HPDE6-E6E7 (cell line): ENCODE results near the gene H2AZ2.
"Not testable (repeated sequence)": the region's sequence is repeated elsewhere in the genome, so short reads cannot be mapped to it uniquely, and the experiment has no call there.

Experiments used
- DNase-seq: peaks from one replicate; pipeline ENCODE4 v3.0.0; 2011; ENCODE audit warnings: missing footprints; ENCODE audit errors: extremely low spot score

The H2AZ2 gene

DNA sequence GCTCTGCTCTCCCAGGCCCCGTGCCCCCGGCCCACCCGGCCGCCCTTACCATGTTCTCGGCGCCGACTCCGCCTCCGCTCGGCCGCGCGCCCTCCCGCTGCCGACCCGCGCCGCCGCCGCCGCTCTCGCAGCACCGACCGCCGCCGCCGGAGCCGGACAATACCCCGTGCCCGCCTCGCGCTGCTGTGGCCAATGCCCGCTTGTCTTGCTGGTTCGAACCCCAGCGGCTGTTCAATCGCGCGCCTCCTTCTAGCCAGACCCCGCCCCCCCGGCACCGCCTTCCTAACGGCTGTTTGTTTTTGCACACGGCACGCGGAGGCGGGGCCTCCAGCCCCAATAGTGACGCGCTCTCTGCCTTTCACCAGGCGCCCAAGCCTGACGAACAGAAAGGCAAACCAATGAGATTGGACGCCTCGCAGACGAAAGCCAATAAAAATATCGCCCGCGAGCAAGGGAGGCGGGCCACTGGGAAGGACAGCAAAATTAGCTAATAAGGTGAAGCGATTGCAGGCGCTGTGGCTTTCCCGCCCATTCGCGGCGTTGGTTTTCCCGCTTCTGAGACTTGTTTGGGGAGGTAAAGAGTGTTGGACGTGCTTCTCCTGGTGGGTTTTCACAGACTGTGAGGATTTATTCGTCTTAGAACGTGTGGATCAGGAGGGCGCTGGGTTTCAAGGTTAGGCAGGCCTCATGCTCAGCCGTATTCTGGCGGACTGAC lies at the start of gene H2AZ2:
Gene H2AZ2, minus strand, starts transcription at position 168 of the 715 bp plus-strand sequence. Its CDS starts 116 bp downstream, at position 52.
- DNase-seq: peak; percentile 99

DNA sequence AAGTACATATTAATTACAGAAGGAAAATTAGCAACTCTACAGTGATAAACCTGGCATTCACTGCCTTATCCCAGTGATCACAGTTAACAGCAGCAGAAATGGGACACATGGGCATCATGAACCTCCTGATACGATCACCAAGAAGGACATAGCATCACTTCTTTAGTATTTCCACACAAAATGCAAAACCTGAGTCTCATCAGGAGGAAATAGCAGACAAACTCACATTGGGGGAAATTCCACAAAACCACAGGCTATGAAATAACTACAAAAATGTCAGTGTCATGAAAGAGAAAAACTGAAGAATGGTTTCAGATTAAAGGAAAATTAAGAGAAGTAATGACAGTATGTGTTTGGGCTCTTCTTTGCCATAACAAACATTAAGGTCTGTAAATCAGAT lies 49.4 kb upstream of the H2AZ2 start:
- DNase-seq: no peak

DNA sequence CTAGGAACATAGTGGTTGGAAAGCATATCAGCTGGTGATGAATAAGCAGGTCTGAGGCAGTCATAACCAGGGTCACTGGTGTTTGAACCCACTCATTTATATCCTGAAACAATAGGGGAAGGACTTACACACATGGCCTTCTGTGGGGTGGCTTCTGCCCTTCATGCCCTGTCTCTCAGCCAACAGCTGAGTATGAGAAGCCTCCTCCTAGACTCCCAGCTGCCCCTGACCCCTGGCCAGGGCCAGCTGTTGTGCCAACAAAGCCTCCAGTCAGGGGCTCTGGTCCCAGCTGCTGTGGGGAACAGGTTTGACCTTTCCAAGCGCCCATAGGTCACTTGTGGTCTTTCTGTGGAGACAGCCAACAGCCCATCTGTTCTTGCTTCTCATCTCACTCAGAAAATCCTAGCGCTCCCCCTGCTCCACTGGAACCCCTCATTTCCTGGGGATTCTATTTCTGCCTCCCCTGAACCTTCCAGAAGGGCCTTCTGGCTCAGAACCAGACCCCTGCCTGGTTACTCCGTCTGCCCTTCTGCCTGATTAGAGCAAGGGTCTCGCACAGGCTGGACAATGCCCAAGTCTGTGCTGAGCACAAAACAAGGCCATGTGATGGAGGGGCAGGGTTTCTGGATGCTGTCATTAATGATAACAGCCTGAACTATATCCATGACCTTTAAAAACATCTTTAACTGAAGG lies 47.1 kb upstream of the H2AZ2 start:
- DNase-seq: no peak

DNA sequence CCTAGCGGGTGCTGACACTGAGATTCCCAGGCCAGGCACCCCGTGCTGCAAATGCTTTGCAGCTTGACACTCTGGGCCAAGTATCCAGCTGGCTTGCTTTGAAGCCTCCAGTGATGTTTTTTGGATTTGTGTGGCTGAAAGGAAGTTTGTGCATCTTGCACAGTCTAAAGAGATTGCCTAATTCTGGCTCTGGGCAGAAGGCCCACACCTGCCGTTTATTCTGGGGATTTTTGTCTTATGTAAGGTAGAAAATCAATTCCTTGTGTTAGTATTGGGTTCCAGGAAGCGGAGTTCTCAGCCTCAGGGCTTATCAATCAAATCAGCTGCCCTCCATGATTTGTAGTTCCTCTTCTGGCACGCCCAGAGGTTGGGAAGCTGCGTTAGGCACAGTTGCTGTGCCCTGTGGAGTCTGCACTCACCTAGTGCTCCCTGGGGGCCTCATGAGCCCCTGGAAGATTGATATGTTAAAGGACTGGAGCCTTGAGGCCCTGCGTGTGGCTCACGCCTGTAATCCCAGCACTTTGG lies 45.9 kb upstream of the H2AZ2 start:
- DNase-seq: no peak

DNA sequence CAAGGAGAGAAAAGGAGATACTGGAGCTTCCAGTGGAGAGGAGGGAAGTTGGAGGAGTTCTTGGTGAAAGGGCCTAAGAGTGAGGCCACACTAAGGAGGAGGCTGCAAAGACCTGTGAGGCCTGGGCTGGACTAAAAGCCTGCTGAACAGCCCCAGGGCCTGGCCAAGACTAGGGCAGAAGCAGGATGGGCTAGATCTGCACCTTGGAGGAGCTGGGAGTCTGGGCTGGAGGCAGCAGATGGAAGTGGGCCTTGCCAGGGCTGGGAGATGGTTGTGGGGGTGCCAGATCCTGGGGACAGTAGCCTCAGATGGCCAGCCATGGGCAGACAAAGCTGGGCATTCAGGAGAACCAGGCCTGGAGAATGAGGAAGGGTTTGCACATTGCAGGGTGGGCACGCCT lies 43.9 kb upstream of the H2AZ2 start:
- DNase-seq: no peak

DNA sequence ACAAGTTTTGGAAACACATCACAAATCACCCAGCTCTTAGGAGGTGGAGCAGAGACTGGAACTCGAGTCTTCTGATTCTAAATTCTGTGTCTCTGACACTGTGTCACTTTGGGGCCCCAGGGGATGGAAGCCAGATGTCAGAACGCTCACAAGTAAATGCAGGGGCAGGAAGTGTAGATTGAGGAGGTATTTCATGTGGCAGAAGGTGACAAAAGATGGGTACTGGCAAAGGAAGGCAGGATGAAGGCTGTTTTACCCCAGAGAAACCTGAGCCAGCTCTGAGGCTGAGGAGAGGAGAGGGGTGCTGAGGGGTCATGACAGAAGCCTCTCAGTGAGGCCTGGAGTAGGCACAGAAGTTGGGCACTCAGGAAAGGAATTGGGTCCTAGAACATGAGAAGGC lies 43.5 kb upstream of the H2AZ2 start:
- DNase-seq: no peak

DNA sequence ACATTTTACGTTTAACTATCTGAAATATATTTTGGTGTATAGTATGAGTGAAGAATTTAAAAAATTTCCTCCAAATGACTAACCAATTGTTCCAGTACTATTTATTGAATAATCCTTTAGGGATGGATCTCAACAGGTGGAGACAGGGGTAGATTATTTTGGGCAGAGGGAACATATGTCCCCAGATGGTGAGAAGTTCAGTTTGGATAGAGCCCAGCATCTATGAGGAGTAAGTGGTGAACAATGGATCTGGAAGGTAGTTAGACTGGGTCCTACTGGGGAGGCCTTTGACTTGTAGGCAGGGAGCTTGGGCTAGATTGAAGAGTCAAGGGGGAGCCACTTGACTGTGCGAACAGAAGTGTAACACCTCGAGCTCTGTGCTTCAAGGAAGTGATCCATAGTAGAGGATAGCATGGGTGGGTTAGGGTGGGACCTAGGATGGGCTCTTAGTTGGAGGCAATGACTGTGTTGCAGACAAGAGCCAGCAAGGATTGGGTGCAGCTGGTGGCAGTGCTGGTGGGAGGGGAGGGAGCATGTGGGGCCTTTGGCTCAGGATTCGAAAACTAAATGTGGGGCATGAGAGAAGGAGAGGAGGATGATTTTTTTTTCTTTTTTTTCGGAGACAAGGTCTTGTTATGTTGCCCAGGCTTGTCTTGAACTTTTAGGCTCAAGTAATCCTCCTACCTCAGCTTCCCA lies 41.3 kb upstream of the H2AZ2 start:
- DNase-seq: no peak

DNA sequence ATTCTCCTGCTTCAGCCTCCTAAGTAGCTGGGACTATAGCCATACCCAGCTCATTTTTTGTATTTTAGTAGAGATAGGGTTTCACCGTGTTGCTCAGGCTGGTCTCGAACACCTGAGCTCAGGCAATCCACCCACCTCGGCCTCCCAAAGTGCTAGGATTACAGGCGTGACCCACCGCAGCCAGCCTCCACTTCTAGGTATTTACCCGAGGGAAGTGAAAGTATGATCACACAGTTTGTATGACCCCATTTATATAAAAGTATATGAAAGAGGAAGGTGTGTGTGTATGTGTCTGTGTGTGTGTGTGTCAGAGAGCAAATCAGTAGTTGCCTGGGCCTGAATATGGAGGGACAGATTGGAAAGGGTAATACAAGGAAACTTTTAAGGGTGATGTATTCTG lies 39.4 kb upstream of the H2AZ2 start:
- DNase-seq: no peak

DNA sequence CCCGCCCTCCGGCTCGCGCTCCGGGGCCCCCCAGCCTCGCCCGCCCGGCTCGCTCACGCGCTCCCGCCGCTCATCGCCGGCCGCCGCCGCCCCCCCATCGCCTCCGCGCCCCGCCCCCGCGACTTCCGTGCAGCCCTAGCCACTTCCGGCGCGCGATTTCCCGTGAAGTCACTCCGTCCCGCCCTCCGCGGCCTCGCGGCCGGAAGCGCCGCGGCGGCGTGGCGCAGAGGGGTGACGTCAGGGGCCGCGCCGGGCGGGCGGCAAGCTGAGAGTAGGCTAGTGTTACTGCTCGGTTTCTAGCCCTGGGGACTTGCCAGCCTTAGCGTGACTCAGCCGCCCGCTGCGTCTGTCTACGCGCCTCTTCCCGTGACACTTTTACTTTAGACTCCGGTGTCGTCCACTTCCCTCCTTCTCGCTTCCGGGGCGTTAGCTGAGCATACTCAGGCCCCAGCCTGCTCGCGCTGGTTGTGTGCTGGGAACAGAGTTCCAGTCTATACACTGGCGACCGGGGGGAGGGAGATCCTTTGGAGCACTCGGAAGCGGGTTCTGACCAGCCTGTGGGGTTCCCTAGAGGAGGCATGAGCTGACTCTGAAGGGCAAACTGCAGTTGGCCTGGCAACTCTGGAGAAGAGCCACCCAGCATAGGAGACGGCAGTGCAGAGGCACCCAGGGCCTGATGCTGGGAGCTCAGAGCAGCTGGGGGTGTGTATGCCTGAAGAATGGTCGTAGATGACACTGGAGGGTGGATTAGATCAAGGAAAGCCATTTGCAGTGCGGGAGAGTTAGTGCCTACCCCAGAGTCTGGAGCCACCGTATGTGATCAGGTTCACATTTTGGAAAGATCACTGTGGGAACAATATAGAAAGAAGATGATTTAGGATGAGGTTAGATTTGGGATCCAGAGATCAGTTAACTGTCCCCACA lies 37.8 kb upstream of the H2AZ2 start, which contains the start of gene PURB:
Gene PURB, minus strand, starts transcription at position 137 of the 924 bp plus-strand sequence. CDS start 182 bp downstream, outside the sequence.
- peak; percentile 96 for DNase-seq

DNA sequence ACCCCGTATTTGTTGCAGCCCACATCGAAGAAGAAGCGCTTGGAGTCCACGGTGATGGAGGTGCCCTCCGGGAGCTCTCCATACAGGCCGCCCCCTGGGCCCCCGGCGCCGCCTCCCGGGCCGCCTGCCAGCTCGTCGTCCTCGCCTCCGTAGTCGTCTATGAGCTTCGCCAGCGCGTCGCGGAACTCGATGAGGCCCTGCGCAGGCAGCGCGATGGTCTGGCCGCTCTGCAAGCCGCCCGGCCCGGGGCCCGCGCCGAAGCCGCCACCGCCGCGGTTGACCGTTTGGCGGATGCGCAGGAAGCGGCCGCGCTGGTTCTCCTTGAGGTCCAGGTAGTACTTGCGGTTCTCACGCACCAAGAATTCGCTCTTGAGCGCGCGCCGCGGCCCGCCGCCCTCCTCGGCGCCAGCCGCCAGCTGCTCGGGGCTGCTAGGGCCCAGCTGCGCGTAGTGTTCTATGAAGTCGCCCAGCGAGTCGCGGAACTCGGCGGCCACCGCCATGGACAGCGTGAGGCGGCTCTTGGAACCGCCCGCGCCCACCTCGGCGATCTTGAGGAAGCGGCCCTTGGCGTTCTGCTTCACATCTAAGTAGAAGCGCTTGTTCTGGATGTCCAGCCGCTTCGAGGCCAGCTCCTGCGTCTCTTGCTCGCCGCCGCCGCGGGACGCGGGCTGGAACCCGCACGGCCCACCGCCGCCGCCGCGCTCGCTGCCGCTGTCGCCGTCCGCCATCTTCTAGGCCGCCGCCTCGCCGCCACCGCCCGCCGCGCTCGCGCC lies 36.9 kb upstream of the H2AZ2 start:
- DNase-seq: no peak

DNA sequence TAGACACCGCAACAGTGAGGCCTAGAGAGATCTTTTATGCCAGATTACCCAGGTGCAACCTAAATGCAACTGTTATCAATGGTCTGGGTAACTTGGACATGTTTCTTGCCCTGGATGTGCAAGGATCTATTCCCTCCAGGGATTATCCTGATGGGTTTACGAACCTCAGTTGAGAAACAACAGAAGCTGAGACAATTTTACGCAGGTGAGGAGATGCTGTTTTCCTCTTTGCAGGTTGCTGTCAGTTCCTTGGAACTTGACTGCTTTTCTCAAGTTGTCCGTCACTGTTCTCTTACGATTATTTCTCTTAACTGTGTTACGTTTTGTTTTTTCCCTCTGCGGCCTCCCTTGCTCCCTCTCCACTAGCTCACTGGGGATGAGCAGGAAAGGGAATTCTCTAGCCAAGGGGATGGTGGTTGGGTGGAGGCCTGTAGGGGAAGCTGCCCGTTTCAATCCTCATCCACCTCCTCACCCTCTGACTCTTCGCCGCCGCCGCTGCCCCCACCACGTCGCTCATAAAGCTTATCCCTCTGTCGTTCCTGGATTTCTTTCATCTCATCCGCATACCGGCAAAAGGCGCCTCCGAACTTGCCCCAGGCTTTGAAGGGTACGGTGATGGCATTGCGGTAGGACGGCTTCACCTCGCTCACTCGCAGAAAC lies 36.2 kb upstream of the H2AZ2 start:
- no peak for DNase-seq

DNA sequence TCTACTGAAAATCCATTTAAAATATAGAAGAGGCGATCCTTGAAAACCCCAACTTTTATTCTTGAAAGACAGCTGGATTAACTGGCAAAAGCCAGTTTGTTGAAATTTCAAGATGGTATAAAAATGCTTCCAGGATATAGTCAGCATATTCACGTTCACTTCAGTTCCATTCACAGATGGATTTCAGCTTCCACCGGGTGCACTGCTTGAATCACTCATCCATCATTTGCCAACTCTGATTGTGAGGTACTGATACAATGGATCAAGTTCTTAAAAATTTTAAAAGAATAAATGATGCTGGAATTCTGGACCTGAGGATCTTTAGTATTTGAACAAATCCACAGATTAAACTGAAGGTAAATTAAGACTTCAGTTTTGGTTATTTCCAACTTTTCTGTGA lies 35.0 kb upstream of the H2AZ2 start:
- no peak for DNase-seq

DNA sequence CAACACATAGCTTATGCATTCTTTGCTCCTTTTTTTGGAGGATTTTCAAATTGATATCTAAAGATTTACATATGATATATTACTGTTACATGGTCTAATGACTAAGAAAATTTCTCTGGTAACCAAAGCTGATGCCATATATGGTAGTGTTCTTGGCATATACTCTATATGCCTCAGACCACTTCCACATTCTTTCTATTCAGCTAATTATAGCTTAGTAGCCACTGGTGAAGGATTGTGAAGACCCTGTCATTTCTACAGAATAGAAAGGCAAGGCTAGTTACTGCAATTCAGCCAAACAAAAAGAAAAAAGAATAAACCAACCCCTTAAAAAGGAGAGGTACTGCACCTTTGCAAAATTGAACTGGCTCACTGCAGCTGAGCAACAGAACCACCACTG lies 33.7 kb upstream of the H2AZ2 start:
- no peak for DNase-seq

DNA sequence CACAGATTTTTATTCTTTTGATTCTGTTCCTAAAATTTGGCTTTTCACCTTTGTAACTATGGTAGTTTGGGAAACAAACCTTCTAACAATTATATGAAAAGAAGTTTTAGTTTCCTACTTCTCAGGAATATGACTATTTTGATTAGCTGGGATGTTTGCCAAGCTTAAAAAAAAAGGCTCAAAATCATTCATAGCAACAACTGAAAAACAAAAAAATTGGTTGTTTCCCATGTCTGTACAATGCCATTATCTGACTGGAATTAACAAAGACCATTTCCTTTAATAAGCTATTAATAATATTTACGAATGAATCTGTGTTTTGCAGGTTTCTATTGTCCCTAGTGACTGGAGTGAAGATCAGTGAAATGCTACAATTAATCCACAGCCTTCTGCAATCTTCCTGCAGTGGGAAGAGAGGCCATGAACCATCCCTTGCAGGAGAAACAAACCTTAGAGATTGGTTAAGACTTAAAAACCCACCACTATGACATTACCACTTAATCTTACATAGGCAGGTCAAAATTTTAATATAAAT lies 33.2 kb upstream of the H2AZ2 start:
- DNase-seq: no peak

DNA sequence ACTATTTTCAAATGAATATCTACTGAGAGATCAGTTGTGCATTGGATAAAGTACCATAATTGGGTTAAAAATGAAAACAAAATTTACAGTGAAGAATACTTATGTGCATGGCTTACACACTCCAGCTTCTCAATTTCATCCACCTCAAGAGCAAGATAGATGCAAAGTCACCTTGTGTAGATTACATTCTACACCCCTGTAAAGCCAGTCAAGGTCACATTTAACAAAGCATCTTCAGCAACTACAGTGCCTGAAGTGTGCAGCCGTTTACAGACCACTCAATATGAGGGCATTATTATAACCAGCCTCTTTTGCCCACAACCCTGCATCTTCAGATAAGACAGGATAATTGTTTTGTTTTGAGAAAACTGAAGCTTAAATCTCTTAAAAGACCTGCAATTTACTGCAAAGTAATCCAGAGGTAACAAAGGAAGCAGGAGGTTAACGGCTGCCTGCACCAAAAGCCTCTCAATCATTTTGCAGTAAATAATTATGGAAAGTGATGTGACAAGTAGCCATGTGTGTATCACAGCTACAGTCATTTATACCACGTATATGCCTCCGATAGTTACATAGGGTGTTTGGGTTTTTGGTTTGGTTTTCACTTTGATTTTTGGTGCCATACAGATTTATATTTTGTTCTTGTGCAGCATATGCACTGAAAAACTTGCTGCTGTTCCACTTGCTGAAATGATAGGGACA lies 32.6 kb upstream of the H2AZ2 start:
- DNase-seq: no peak

DNA sequence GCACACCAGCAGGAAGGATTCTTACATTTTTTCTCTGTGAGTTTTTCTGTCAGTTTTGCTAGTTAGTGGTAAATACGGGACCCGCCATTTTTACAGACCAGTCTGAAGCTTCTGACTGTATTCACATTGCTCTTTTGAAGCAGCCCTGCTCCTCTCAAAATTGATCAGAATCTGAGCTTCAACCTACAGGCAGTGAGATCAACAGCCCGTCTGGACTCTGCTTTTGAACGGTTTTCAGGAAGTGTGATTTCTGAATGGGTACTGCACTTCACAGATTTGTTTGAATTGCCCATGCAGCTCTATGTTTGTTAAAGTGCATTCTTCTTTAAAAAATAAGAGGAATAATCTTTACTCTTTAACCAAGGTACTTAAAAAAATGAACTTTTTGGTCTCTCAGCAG lies 28.5 kb upstream of the H2AZ2 start:
- DNase-seq: no peak

DNA sequence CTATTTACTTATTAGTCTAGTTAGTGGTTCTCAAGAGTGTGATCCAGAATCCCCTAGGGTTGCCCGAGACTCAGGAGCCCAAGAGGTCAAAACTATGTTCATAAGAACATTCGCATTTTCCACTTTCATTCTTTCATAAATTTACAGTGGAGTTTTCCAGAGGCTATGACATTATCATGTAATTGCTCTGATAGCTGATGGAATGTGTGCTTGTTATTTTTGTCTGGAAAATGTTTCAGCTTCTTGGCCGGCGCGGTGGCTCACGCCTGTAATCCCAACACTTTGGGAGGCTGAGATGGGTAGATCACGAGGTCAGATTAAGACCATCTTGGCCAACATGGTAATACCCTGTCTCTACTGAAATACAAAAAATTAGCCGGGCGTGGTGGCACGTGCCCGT lies 27.4 kb upstream of the H2AZ2 start:
- no peak for DNase-seq

DNA sequence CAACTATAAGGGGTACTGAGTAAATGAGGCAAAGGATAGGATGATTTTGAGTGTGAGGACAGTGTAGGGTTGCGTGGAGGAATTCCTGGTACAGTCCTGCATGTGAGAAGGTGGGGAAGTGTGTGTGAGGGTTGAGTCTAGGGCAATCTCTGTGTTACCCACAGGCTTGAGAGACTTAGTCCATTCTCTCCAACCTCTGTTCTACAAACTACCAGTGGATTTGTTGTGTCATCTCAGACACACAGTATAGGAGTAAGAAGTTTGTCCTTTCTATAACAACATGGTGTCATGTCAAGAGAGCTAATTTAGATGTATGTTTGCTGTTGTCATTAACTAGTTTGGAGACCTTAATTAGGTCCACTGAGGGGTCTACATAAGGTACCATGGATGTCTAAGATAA lies 24.9 kb upstream of the H2AZ2 start:
- DNase-seq: no peak

DNA sequence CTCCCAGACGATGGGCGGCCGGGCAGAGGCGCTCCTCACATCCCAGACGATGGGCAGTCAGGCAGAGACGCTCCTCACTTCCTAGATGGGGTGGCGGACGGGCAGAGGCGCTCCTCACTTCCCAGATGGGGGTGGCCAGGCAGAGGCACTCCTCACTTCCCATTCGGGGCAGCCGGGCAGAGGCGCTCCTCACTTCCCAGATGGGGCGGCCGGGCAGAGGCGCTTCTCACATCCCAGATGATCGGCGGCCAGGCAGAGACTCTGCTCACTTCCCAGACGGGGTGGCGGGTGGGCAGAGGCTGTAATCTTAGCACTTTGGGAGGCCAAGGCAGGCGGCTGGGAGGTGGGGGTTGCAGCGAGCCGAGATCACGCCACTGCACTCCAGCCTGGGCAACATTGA lies 24.0 kb upstream of the H2AZ2 start:
- DNase-seq: not testable (repeated sequence)
